ENCODE data around the gene GMDS. TPM values are rescaled to one million over a fixed set of nuclear protein-coding genes. Genes with fewer than 3 reads are reported as not detected.

Gene GMDS
- total RNA-seq, 1 donor from 2014 or later, result 18.1 TPM

DNA sequence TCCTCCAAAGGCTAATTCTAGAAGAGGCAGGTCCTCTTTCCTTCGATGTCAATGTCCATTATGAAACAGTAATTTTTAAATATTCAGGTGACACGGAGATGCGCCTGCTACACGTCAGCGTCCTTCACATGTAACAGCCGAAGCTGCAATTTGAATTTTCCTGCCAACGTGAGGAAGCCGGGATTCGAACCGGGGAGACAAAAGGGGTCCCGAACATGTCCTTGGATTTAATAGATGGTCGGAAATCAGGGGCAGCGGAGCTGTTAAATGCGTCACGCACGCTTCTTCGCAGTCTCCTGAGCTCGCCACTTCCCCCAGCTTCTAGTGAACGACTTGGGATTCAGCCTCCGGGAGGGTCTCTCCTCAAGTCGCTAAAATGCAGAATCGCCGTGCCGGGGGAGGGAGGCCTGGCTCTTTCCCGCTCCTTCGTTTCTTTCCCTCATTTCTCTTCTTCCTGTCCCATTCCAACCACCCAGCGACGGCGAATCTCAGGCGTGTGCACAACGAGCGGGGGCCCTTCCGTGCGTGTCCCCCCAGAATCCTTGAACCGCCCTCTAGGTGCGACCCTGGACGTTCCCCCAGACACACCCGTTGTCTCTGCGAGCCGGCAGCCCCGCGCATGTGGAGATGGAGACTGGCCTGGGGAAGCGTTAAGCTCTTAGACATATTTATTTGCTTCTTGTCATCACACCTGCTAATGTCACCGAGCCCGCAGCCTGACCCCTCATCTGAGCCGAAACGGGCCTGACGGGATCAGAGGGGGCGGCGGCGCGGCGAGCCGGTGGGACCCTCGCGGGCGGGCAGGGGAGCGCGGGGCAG, 637.0 kb downstream of the GMDS start:
- DNase-seq (ENCODE audit: low read depth, low spot score), result no peak

DNA sequence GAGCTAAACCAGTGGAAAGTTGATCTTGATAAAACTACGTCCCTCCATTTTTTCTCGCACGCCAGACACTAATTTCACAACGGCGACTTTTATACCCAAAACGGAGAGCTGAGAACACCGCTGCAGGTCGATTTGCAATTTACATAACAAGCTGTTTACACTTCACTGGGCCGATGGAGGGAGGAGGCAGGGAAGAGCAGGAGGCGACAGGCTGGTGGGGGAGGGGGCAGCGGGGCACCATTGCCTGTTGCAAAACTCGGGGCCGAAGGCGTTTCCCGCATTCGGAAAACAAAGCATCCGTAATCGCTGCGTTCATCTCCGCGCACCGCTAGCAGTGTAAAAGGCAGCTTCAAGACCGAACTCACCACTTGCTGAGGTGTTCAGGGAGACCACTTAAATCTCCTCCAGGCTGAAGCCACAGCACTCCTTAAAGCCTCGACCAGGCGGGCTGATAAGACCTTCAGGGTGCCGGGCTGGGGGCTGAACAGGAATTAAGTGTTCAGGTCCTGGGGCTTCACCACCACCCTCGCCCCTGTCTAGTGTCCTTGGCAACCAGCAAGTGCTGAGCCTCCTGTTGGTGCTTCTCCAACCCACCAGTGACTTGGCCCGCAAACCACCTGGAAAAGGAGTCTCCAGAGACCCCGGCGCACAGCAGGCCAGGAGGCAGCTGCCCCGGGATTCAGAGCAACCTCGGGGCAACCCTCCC, 637.7 kb downstream of the GMDS start:
- DNase-seq (ENCODE audit: low read depth, low spot score), result no peak

DNA sequence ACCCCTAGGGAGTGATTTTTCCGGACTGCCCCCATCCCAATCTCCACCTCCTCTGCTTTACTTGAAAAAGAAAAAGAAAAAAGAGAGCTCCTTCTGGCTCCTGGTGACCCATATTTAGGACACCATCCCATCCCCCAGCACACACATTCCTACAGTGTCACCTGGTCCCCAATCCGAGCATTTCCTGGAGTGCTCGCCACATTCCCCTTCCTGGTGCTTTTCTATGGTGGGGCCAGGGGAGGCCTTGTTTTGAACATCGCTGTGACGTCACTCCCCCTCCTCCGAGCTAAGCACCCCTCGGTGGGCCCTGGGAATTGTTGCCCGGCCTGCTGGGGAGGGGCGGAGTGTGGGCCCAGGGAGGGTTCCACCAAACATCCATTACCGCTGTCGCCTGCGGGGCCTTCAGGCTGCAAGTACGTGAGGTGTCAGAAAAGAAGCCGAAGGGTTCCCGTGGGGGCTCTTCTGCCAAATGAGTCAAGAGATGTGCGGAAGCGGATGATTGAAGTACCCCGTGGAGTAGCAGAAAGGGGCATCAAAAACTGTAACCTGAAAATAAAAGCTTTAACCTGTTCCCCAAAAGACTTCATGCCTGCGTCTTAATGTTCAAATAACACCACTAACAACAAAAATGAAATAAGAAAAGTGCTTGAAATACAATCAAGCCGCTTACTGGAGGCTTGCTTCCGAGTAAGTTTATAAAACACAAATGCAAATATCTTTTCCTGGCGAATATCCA, 638.5 kb downstream of the GMDS start:
- no peak for DNase-seq (ENCODE audit: low read depth, low spot score)

DNA sequence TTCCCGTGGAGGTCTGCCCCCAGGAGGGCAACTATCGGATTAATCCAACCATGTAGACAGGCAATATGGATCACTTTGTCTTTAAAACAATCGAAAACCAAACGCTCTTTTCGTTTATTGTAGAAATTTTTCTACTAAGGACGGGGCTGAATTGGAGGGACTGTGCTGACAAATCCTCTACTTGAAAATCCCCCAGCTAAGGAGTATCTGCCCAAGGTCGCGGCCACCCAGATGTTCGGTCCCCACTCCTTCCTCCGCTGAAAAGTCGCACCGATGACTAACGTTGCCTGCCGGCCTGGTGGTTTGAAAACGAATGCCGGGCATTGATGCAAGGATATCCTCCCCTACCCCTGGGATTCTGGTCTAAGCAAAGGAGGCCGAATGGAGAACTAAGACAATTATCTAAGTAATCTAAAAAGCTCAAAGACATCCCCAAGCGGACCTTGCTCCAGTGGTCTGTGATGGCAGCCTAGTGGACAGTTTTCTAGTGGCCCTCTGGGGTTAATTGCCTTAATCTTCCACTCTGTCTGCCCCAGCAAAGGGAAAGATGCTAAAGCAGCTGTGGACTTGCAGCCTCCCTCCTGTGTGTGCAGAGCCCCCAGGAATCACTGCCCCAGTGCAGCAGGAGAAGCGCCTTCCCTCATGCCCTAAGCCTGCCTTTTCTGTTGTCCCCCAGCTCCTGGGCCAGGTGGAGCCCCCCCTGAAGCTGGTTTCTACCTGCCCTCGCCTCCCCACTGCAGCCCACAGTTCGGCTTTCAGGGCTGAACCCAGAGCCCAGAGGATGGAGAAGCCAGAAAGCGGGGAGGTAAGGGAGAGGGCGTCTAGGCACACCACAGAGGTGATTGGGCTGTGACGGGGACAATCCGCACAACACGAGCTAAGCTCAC, 639.3 kb downstream of the GMDS start:
- DNase-seq (ENCODE audit: low read depth, low spot score), result no peak

DNA sequence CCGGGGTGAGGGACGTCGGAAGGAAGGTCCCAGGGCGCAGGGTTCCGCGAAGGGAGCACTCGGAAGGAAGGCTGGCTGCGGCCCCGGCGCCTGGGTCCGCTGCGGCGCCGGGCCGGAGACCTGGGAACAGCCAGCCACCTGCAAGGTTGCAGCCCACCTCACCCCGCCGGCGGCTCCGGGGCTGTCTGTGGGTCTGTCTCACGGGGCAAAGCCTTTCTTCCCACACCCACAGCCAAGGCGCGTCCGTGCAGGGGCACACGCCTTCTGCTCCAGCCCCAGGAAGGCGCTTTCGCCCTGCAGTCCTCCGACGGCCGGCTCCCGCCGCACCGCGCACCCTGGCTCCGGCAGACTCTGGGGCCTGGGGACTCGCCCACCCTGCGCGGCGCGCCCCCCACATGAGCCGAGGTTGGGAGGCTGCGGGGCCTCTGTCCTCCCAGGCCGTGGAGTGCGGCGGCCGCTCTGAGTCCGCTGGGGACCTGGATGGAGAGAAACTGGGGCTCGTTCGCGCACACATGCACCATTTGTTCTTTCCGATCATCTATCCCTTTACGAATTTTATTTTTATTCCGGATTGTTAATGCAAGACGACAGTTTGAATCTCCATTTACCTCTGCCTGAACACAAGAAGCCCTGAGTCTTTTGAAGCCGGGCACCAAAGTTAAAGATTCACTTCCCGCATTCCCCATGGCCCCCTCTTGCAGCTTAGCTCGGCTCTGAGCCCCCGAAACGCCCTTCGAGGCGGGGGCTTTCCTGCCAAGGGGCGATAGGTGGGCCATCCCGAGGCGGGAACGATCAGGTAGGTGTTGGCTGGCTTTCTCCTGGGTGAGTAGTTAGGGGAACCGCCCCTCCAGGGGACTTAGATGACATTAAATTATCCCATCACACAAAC, 640.2 kb downstream of the GMDS start:
- no peak for DNase-seq (ENCODE audit: low read depth, low spot score)

DNA sequence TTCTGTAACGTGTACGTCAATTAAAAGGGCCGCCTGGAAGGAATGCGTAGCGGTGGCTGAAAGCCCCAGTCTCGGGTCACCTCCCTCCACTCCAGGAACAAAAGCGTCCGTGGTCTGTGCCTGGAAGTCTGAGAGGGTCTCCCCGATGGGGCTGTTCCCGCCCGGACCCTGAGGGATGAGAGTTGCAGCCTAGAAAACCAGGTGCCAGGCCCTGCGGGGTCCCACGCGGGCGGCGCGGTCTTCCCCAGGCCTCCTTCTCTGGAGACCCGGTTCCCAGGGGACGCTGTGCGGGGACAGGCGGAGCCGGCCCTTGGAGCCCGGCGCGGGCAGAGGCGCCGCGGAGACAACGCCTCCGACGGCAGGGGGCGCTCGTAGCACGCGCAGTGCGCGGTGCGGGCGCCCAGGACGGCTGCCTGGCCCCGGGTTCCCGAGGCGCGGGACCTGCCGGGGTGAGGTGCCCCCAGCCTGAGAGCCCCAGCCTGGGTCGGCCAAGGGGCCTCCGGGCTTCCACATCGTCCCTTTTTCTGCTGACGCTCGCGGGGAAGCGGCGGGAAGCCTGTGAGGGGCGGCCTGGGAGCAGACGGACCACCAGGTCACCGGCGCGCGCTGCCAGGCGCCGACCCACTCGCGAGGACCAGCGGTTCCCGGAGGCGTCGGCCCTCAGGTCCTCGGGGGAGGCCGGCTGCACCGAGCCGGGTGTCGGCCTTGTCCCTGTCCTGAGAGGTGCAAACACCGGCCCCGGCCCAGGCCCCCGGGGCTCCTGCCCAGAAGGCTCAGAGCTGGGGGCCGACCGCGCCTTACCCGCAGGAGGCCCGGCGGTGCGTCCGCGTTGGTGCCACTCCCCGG, 641.0 kb downstream of the GMDS start:
- DNase-seq (ENCODE audit: low read depth, low spot score), result no peak

DNA sequence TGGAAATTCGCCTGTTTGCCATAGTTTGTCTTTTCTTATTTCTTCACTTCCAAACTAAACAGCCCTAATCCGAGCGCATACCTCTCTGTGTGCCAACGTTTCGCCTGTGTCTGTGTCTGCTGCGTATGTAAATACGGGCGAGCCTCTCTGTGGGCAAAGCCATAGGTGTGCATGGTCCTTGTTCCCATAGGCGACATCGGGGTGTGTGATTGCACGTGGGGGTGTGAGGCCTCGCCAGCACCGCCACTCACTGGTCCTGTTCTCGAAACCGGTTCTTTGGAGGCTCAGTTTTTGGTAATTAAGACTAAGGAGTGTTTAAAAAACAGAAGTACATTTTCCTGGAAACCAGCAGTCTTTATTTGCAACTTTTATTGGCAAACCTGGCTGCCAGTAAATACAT, 641.7 kb downstream of the GMDS start:
- DNase-seq (ENCODE audit: low read depth, low spot score), result no peak

DNA sequence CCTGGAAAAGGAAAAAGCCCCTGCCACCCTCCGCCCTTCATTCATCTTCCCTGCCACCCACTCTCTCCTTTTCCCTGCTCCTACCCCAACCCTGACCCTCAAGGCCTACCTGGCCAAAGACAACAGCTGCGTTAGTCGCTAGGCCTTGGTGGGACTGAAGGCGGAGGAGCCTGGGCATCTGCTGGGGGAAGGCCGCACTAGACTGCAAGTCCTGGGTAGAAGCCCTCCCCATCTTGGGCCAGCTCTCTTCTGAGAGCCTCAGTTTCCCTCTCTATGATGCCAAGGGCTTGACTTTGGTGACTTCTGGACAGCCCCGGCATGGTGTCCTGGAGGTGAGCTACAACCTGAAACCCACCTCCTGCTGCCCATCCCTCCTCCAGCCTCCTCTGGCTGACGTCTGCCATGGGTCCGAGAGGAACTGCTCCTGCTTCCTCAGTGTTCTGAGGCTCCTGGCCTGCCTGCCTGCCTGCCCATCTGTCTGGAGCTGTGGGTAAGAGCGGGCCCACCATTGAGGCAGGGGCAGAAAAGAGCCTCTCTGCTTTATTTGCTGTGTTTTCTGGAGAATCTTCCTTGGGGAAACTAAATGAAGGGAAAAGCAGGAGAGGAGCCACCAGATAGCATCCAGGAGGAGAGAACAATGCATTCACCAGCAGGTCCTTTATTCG, 643.2 kb downstream of the GMDS start:
- DNase-seq (ENCODE audit: low read depth, low spot score), result no peak

DNA sequence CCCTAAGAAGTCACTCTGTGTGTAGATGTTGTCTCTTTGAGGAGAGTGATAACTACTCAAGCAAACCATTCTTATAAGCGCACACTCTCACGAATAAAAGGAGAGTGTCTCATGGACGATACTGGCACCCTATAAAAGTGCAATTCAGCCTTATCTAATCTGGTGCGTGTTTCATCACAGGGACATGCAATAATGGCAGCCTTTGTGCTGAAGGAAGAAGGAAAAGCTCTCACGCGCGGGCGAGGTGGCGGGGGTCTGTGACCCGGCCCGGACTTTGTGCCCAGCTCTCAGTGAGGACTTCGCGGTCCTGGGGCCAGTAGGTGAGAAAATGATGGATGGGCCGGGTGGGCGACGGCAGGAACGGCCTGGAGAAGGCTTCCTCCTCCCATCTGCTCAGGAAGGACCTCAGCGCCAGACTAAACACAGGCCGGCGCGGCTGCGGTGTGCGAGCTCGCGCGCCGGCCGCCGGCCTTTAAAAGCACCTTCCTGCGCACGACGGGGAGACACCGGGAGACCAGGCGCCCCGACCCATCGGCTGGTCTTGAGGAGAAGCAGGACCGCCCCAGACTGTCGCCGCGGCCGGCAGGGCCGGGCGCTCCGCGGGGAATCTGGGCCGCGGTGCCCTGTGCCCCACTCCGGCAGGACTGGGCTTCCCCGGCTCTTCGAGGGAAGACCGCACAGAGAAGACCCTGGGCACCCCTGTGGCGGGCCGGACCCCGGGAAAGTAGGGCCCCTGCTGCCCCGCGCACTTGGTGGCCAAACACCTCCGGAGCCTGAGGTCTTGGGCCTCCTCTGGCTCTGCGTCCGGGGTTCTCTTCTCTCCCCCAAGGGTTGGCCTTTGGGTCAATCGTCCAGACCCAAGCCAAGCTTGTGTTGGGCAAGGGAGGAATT, 644.0 kb downstream of the GMDS start:
- no peak for DNase-seq (ENCODE audit: low read depth, low spot score)

DNA sequence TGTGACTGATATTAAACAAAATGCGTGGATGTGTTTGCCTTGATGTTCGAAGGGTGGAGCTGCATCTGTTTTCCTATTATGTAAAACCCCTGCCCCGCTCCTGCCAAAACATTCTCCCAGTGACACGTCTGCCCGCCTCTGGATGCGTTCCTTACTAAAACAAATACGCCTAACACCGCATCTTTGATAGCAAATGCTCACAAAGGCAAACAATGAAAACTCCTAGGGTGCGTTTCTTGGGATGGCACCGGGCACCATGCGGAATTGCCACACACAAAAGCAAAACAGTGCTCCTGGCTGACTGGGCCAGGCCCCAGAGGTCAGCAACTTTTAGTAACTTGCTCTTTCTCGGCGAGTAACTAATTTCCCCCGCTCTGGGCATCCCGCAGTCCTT, 644.6 kb downstream of the GMDS start:
- no peak for DNase-seq (ENCODE audit: low read depth, low spot score)

DNA sequence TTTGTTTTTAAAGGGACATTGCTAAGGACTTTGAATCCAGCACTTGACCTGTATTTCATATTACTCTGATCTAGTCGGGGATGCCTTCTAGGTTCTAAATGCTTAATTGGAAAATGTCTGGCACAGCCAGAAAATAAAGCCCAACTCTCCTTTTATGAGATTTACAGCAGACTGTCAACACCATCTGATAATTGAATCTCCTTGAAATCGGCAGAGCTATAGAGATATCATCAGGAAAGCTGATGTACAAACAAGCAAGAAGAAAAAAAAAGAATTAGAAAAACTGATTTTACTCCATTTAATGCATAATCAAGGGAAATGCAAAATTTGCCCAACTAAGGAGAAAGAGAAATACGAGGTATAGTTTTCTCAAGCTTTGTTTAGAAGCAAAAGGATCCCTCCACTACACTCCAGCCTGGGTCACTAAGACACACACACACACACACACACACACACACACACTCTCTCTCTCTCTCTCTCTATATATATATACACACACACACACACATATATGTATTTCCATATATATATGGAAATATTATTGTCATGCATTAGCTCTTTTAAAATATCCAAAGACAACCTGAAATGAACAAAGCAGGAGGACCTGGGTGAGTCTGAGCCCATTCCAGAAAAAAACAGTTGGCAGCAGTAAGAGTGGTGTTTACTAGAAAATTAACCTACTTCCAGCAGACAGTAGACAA, 645.2 kb downstream of the GMDS start:
- DNase-seq (ENCODE audit: low read depth, low spot score), result no peak

DNA sequence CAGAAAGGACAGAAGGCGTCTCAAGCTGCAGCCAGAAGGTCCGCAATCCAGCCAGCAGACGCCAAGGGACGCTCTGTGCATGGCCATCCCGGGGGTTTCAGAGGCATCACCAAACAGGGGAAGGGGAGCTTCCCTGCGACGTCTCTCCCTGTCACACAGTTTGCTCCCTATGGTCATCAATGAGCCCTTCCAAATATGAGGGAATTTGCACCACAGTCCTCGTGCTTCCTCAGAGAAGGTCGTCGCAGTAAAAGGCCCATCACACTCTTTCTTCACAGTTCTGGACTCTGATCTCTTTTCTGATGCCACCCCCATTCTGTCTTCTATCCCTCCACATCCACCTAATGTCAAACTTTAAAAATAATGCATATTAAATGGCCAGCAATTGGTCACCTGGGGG, 645.9 kb downstream of the GMDS start:
- DNase-seq (ENCODE audit: low read depth, low spot score), result no peak

DNA sequence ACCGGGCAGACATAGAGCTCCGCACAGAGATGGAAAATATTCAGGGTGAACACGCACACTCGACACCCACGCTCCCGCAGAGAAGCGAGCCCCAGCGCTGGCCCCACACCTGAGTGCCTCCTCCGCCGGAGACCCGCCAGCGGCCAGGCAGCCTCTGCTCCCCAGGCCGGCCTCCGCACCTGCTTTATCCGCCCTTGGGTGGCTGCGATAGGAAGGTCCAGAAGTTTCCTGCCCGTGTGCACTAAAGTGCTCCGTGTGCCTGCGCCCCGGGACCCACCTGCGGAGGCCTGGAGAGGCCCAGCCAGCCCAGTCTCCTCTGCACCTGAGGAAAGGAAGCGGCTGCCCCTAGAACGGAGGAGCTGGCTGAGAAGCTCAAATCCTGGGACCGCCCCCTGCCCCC, 646.5 kb downstream of the GMDS start:
- DNase-seq (ENCODE audit: low read depth, low spot score), result no peak

DNA sequence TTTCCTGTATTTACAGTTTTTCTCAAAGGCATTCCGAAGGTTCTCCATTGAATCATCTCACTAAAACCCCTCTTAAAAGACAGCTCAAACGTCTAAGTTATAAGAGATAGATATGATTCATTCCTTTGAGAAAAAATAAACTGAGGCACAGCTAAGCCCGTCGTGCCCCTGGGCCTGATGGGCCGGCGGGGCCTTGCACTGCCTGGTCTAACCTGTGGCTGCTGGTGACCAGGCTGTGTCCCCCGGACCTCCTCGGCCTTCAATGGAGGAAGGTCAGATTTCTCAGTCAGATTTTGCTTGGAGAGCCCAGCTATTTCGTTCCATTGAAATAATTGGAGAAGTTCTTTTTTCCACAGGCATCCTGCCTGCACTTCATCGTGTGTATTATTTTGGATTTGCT, 647.0 kb downstream of the GMDS start:
- DNase-seq (ENCODE audit: low read depth, low spot score), result no peak

DNA sequence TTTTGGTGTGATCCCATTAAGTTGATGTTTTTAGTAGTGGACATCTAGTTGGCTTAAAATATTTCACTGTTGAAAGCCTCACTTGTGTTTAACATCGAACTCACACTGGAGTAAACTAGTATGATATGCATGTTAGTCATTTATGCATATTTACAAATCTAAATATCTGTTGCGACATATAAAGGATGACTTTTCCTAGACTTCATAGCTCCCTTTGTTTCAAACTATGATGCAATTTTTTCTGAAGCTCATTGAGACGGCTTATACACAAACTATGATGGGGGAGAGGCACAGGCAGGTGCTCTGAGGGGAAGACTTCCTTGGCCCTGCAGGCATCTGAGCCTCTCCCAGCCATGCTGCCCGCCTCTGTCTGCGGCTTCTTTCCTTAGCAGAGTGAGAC, 647.5 kb downstream of the GMDS start:
- no peak for DNase-seq (ENCODE audit: low read depth, low spot score)

DNA sequence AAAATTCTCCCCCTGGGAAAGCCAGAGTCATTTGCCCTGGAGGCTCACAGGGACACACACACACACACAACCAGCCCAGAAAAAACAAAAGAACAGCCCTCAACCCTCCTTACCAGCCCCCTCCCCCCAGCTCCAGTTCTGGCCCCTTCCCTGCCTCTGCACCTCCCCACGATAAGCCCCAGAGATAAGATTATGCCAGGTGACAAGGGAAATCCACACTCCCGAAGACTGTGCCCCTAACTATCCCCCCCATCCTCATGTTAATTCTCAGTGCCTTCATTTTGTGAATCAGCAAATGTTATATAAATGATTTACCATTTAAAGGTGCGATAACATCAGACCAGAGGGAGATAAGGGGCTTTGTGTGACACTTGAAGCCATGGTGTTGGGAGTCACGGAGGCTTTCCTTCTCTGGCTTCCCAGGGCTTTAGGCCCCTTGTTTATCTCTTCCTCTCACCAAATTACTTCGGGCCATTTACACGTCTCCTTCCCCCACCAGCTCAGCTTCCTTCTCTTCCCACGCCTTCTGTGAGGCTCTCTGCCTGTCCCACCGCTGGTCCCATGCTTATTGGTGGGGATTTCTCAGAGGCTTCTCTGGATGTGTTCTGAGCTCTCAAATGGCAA, 648.2 kb downstream of the GMDS start:
- DNase-seq (ENCODE audit: low read depth, low spot score), result no peak
